IMR-90 (cell line): ENCODE data around the gene PCSK5.

Experiments used
- CHD1 ChIP-seq: IDR thresholded peaks from 2 replicates; pipeline ENCODE4 v1.6.1; 2012; ENCODE audit warnings: low read depth, low read length, improper control_type of control experiment
- FOS ChIP-seq: fragments of 150-350 bp; IDR thresholded peaks from 2 replicates; pipeline ENCODE4 v1.6.1; 2016; ENCODE audit warnings: low read depth, low read length
- MAFK ChIP-seq: IDR thresholded peaks from 2 replicates; pipeline ENCODE4 v1.6.1; 2012; ENCODE audit warnings: low read depth, low read length, improper control_type of control experiment
- MXI1 ChIP-seq: IDR thresholded peaks from 2 replicates; pipeline ENCODE4 v1.6.1; 2012; ENCODE audit warnings: low read depth, mild to moderate bottlenecking, low read length, moderate library complexity, borderline replicate concordance
- NFE2L2 ChIP-seq: fragments of 150-350 bp; IDR thresholded peaks from 2 replicates; pipeline ENCODE4 v1.6.1; 2016; ENCODE audit warnings: low read depth, mild to moderate bottlenecking, low read length
- POLR2A ChIP-seq: IDR thresholded peaks from 2 replicates; pipeline ENCODE4 v1.6.1; 2012; ENCODE audit warnings: mild to moderate bottlenecking, low read depth, low read length
- RAD21 ChIP-seq: IDR thresholded peaks from 2 replicates; pipeline ENCODE4 v1.6.1; 2012; ENCODE audit warnings: low read length, improper control_type of control experiment
- RCOR1 ChIP-seq: IDR thresholded peaks from 2 replicates; pipeline ENCODE4 v1.6.1; 2012; ENCODE audit warnings: mild to moderate bottlenecking, low read length, improper control_type of control experiment; ENCODE audit not compliant: insufficient replicate concordance
- RFX5 ChIP-seq: IDR thresholded peaks from 2 replicates; pipeline ENCODE4 v1.8.0; 2012; ENCODE audit warnings: low read depth, mild to moderate bottlenecking, low read length, moderate library complexity
- SMC3 ChIP-seq: fragments of 150-350 bp; IDR thresholded peaks from 2 replicates; pipeline ENCODE4 v1.6.1; 2016; ENCODE audit warnings: low read depth, mild to moderate bottlenecking, antibody characterized with exemption, low read length, moderate library complexity
- TF ChIP-seq, protein P1 (sequence below): fragments of 150-350 bp; IDR thresholded peaks from 2 replicates; pipeline ENCODE4 v1.6.1; 2017; ENCODE audit warnings: mild to moderate bottlenecking, antibody characterized with exemption, low read length, low read depth
- TF ChIP-seq, protein P2 (sequence below): conservative IDR thresholded peaks from 2 replicates; pipeline ENCODE4 v1.5.1; 2012; ENCODE audit warnings: mild to moderate bottlenecking, low read depth, low read length, improper control_type of control experiment

DNA sequence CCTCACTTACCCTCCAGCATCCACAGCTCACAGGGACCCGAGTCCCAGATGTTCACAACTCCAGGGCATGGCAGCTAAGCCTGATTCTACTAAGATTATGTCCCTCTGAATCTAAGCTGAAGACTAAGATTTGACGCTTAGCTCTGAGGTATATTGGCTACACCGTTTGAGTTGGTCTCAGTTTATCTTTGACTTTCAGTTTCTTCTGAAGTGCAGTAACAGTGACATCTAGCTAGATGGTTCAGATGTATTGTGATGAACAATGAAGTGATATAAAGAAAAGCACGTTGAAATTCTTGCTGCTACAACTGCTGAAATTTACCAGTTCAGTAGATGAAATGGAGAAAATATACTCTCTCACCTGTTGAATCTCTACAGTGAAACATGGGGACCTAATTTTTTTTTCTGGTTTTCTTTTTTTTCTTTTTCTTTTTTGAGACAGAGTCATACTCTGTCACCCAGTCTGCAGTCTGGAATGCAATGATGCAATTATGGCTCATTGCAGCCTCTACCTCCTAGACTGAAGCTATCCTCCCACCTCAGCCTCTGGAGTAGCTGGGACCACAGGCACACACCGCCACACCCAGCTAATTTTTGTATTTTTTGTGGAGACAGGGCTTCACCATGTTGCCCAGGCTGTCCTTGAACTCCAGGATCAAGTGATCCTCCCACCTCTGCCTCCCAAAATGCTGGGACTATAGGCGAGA is 488.0 kb downstream of the PCSK5 start:
- TF ChIP-seq RCOR1 (no peak), MAFK (no peak), MXI1 (no peak), POLR2A (no peak), RFX5 (no peak), RAD21 (no peak), FOS (no peak), CHD1 (no peak), NFE2L2 (no peak), SMC3 (no peak)
- TF ChIP-seq, protein P1, sequence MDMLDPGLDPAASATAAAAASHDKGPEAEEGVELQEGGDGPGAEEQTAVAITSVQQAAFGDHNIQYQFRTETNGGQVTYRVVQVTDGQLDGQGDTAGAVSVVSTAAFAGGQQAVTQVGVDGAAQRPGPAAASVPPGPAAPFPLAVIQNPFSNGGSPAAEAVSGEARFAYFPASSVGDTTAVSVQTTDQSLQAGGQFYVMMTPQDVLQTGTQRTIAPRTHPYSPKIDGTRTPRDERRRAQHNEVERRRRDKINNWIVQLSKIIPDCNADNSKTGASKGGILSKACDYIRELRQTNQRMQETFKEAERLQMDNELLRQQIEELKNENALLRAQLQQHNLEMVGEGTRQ = no peak
- TF ChIP-seq, protein P2, sequence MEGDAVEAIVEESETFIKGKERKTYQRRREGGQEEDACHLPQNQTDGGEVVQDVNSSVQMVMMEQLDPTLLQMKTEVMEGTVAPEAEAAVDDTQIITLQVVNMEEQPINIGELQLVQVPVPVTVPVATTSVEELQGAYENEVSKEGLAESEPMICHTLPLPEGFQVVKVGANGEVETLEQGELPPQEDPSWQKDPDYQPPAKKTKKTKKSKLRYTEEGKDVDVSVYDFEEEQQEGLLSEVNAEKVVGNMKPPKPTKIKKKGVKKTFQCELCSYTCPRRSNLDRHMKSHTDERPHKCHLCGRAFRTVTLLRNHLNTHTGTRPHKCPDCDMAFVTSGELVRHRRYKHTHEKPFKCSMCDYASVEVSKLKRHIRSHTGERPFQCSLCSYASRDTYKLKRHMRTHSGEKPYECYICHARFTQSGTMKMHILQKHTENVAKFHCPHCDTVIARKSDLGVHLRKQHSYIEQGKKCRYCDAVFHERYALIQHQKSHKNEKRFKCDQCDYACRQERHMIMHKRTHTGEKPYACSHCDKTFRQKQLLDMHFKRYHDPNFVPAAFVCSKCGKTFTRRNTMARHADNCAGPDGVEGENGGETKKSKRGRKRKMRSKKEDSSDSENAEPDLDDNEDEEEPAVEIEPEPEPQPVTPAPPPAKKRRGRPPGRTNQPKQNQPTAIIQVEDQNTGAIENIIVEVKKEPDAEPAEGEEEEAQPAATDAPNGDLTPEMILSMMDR = no peak
